HEK293T (cell line): ENCODE measurements around the gene SIGLEC1.

Experiments used
- FOXA1 ChIP-seq: fragments of 450-650 bp; IDR thresholded peaks from 2 replicates; pipeline ENCODE4 v1.6.1; 2016; ENCODE audit warnings: mild to moderate bottlenecking
- FOXM1 ChIP-seq: fragments of 450-650 bp; IDR thresholded peaks from 2 replicates; pipeline ENCODE4 v1.6.1; 2017; ENCODE audit warnings: mild to moderate bottlenecking, borderline replicate concordance

DNA sequence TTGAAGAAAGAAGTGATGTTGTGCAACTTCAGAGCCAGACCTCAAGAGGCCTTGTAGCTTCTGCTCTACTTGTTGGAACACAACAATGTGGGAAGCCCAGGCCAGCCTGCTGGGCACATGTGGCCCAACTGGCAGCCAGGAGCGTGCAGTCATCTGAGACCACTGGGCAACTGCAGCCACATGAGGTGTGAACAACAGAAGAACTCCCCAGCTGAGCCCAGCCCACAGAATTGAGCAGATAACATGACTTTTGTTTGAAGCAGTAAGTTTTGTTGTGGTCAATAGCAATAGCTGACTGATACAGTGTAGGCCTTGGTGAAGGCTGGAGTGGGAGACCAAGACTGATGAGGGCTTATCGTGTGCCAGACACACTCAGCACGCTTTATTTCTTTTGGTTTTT is 22.0 kb downstream of the SIGLEC1 start:
- no peak for TF ChIP-seq FOXM1
- no peak for TF ChIP-seq FOXA1
